GM18951 (cell line): ENCODE results near the gene YWHAH.

Experiments used
- POLR2A ChIP-seq: IDR thresholded peaks from 4 replicates; pipeline ENCODE4 v1.6.1; 2011; ENCODE audit warnings: mild to moderate bottlenecking; ENCODE audit not compliant: insufficient read length, insufficient read depth; ENCODE audit errors: extremely low read depth
- in situ Hi-C: fragments of 300-500 bp; cut with MboI; formaldehyde crosslinking; loops from one replicate; pipeline ENCODE4 v1.12.0; 2022; ENCODE audit warnings: low sequenced_read_pairs, mixed read lengths, inconsistent platforms; ENCODE audit not compliant: unreplicated experiment

The YWHAH gene

DNA sequence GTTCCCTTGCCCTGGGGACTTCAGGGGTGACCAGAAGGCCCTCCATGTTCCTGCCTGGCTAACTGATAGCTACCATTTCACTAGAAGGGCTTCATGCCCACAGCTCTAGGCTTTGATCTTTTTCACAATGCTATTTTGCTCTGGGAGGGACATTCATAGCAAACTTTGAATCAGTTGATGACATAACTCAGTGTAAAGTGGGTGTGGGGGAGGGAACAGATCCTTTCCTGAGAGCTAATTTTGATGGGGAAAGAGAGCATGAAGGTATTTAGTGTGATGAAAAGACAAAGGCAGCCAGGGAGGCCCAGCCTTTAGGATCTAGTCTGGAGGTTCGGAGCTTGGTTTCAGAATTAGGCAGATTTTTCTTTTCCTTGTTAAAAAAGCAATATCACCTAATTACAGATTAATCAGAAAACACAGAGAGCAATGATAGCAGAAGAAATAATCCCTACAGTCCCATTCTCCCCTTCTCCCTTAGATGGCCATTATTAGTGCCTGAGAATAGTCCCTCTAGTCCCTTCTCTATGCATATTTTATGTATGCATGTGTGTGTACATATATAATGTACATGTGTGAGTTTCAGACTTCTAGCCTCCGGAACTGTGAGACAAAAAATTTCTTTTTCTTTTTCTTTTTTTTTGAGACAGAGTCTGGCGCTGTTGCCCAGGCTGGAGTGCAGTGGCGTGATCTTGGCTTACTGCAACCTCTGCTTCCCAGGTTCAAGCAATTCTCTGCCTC lies 46.9 kb downstream of the YWHAH start:
- in situ Hi-C loops, result no loop called here
- no peak for TF ChIP-seq POLR2A

DNA sequence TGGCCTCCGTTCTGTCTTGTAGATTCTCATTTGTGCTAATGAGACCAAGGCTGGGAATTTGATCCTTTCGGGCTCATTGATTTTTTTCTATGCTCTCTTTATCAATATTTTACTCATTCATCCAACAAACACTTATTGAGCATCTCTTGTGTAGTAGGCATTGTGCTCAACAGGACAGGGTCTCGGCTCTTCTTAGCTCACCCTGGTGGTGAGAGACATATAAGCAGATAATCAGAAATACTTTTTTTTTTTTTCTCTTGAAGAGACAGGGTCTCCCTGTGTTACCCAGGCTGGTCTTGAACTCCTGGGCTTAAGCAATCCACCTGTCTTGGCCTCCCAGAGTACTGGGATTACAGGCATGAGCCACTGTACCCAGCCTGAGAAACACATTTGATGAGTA lies 50.7 kb downstream of the YWHAH start:
- in situ Hi-C loops, result no loop called here
- no peak for TF ChIP-seq POLR2A

DNA sequence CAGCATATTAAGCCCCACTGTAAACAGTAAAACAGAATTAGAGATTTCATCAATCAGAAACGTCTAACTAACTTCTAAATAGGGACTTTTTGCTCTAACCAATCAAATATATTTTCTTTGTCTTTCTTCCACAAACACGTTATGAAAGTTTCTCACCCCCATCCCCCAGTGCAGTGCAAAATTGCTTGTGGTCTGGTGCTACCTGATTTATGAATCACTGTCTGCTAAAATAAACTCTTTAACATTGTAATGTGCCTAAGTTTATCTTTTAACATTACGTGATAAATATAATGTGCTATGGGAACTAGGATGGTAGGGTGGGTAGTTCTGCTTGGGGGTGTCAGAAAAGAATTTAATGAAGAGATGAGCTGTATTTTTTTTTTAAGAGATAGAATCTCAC lies 51.5 kb downstream of the YWHAH start:
- in situ Hi-C loops, result no loop called here
- no peak for TF ChIP-seq POLR2A

DNA sequence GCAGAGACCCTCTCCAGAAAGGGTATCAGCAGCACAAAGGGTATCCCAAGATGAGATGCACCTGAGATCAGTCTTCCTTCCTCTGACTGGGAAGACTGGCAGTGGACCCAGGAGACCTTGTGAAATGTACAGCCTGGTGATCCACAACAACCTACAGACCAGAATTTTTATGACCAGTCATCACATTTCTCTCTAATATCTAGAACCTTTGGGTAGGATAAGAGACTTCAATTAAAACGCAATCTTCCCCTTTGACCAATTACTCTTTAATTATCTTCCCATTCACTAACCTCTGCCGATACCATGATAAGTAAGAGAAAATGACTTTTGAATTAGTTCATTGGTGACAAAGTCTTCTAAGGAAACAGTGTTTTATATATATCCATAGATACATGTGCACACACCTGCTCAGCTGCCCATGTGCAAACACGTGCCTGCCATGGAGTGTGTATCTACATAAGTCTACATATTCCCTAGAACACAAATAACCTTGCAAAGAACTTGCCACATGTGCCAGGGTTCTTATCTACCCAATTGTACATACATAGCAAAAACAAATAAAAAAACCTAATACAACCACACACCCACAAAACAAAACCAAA lies 54.5 kb downstream of the YWHAH start:
- in situ Hi-C loops, result no loop called here
- TF ChIP-seq POLR2A, result no peak

DNA sequence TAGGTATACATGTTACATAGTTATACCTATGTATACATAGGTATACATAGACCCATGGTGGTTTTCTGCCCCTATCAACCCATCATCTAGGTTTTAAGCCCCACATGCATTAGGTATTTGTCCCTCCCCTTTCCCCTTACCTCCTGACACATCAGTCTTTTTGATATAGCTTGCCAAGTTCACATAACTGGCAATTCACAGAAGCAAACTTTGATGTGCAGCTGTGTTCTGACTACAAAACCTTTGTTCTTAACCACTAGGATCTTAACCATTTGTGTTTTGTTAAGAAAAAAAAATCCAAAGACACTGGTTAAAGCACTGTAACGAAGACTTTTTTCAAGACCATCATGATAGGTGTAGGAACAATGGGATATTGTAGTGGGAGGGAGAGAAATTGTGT lies 55.8 kb downstream of the YWHAH start:
- no peak for TF ChIP-seq POLR2A
- in situ Hi-C loops, result no loop called here

DNA sequence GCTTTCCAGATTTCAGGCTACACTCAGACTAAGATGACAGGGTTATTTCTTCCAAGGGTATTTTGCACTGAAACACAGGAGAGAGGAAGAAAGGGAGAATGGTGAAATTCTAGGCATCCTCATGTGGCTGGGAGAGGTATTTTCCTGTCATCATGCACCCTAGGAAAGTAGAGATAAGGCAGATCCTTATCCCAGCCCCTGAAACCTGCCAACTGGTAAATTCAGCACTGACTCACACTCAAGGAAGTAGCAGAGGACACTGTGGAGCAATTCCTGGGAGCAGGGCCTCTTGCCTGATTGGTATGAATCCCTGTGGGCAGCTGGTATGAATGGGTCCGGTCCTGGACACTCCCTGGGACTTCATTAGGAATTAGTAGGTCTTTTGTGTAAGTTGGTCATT lies 61.1 kb downstream of the YWHAH start:
- no peak for TF ChIP-seq POLR2A
- in situ Hi-C loops, result no loop called here
